A549 (cell line): Measurements from ENCODE around the gene ADAMTS13. TPM values are rescaled to one million over a fixed set of nuclear protein-coding genes. Genes with fewer than 3 reads are reported as not detected.

Experiments used
- ATAC-seq, 2 experiments: fragments of 200-7000 bp in 1 of 2; fragments of >200 bp in 1 of 2; cut with Nextera tagmentation in 1 of 2; cut with Tn5 transposase in 1 of 2; 3 replicates each; pipeline versions ENCODE4 v1.8.0 to v1.9.1; 2018 to 2020; ENCODE audit warnings: mild to moderate bottlenecking in 1 of 2, moderate library complexity in 1 of 2
- CTCF ChIA-PET: fragments of 300-600 bp; sonication (Branson Sonifier 250); formaldehyde crosslinking; extraction: SDS; loops from one replicate; lab custom pipeline; 2021; ENCODE audit warnings: antibody characterized with exemption, inconsistent platforms; lab: Yijun Ruan, JAX
- POLR2A ChIA-PET: fragments of 350-600 bp; formaldehyde crosslinking; extraction: SDS; loops from one replicate; lab custom pipeline; 2021; ENCODE audit warnings: antibody characterized with exemption, inconsistent platforms; lab: Yijun Ruan, JAX
- DNase-seq, 2 experiments: peaks; one replicate each; pipeline versions ENCODE4 v3.0.0 to v3.0.0-alpha.2; 2011 to 2016; ENCODE audit warnings: low read depth in 1 of 2, low spot score in 1 of 2
- FAIRE-seq: peaks from 2 replicates; lab custom pipeline; 2011; peaks lifted over from hg19 to GRCh38; lab: Jason Lieb, UNC
- H3K27ac ChIP-seq, 2 experiments: fragments of >200 bp; sonication (Bioruptor Twin); formaldehyde crosslinking; 3 replicates each; pipeline ENCODE4 v1.5.1; 2016 to 2017
- H3K4me1 ChIP-seq: fragments of >200 bp; sonication (Bioruptor Twin); formaldehyde crosslinking; 3 replicates; pipeline ENCODE4 v1.6.1; 2016
- H3K4me2 ChIP-seq: fragments of >200 bp; sonication (Bioruptor Twin); formaldehyde crosslinking; 3 replicates; pipeline ENCODE4 v1.6.1; 2016
- H3K4me3 ChIP-seq: fragments of >200 bp; sonication (Bioruptor Twin); formaldehyde crosslinking; 3 replicates; pipeline ENCODE4 v1.5.1; 2016
- H3K9me3 ChIP-seq: fragments of >200 bp; sonication (Bioruptor Twin); formaldehyde crosslinking; 3 replicates; pipeline ENCODE4 v1.6.1; 2016
- ATOH8 ChIP-seq: fragments of 250-450 bp; sonication (Bioruptor Pico); IDR thresholded peaks from 2 replicates; pipeline ENCODE4 v1.5.0; 2020; ENCODE audit warnings: low read depth, mild to moderate bottlenecking, moderate library complexity
- CBX2 ChIP-seq: fragments of 200-600 bp; sonication (generic); IDR thresholded peaks from 2 replicates; pipeline ENCODE4 v1.6.1; 2016; ENCODE audit warnings: low read depth, mild to moderate bottlenecking, borderline replicate concordance
- E2F6 ChIP-seq: IDR thresholded peaks from 2 replicates; pipeline ENCODE4 v1.6.1; 2012; ENCODE audit warnings: low read depth, borderline replicate concordance
- EHMT2 ChIP-seq: fragments of 200-600 bp; sonication (generic); IDR thresholded peaks from 2 replicates; pipeline ENCODE4 v1.6.1; 2016; ENCODE audit warnings: antibody characterized with exemption, low read depth, mild to moderate bottlenecking, moderate library complexity
- EP300 ChIP-seq, 2 experiments: fragments of >200 bp; sonication (Bioruptor Twin); formaldehyde crosslinking; IDR thresholded peaks; 2 replicates in 1 of 2; 3 replicates in 1 of 2; pipeline ENCODE4 v1.6.1; 2016 to 2017
- HES2 ChIP-seq: fragments of >200 bp; sonication (Bioruptor Twin); formaldehyde crosslinking; IDR thresholded peaks from 2 replicates; pipeline ENCODE4 v1.6.1; 2016
- HMGXB4 ChIP-seq: fragments of 250-450 bp; sonication (Bioruptor Pico); IDR thresholded peaks from 2 replicates; pipeline ENCODE4 v1.5.0; 2021; ENCODE audit warnings: mild to moderate bottlenecking, moderate library complexity, borderline replicate concordance
- HOXA7 ChIP-seq: fragments of 250-450 bp; sonication (Bioruptor Pico); IDR thresholded peaks from 2 replicates; pipeline ENCODE4 v1.5.0; 2020; ENCODE audit warnings: mild to moderate bottlenecking, moderate library complexity
- HOXB13 ChIP-seq: fragments of 250-450 bp; sonication (Bioruptor Pico); IDR thresholded peaks from 2 replicates; pipeline ENCODE4 v1.5.0; 2020; ENCODE audit warnings: low read depth, mild to moderate bottlenecking, moderate library complexity
- JUN ChIP-seq, 2 experiments: fragments of >200 bp; sonication (Bioruptor Twin); formaldehyde crosslinking; IDR thresholded peaks; 2 replicates in 1 of 2; 3 replicates in 1 of 2; pipeline ENCODE4 v1.6.1; 2016 to 2017
- KDM1A ChIP-seq: fragments of 200-600 bp; sonication (generic); IDR thresholded peaks from 2 replicates; pipeline ENCODE4 v1.6.1; 2016; ENCODE audit warnings: low read depth, mild to moderate bottlenecking
- KDM5A ChIP-seq: fragments of 200-600 bp; sonication (generic); IDR thresholded peaks from 2 replicates; pipeline ENCODE4 v1.6.1; 2016; ENCODE audit warnings: antibody characterized with exemption, mild to moderate bottlenecking
- MAX ChIP-seq: IDR thresholded peaks from 2 replicates; pipeline ENCODE4 v1.6.1; 2012
- NFE2L2 ChIP-seq: fragments of 150-350 bp; conservative IDR thresholded peaks from 2 replicates; pipeline ENCODE4 v1.6.1; 2014; ENCODE audit warnings: low read length
- NPAS2 ChIP-seq: fragments of 250-450 bp; sonication (Bioruptor Pico); IDR thresholded peaks from 2 replicates; pipeline ENCODE4 v1.8.0; 2022; ENCODE audit warnings: mild to moderate bottlenecking, moderate library complexity, borderline replicate concordance
- RAD21 ChIP-seq, 2 experiments: fragments of >200 bp in 1 of 2; sonication (Bioruptor Twin) in 1 of 2; formaldehyde crosslinking in 1 of 2; IDR thresholded peaks in 1 of 2; conservative IDR thresholded peaks in 1 of 2; 2 replicates in 1 of 2; 3 replicates in 1 of 2; pipeline ENCODE4 v1.6.1; 2012 to 2018; ENCODE audit warnings: inconsistent platforms in 1 of 2
- SREBF2 ChIP-seq: fragments of 450-650 bp; IDR thresholded peaks from 2 replicates; pipeline ENCODE4 v1.6.1; 2014; ENCODE audit warnings: mild to moderate bottlenecking, moderate library complexity
- ZC3H11A ChIP-seq: fragments of 450-650 bp; IDR thresholded peaks from 2 replicates; pipeline ENCODE4 v1.6.1; 2014; ENCODE audit warnings: antibody characterized with exemption, mild to moderate bottlenecking
- WGBS: methylation state at CpG from one replicate; pipeline ENCODE4 v1.1.6; 2017; ENCODE audit errors: missing lambda C conversion rate; 5-methylcytosine and 5-hydroxymethylcytosine counted together
- polyA plus RNA-seq, 4 experiments: library from polyadenylated mRNA; depleted of rRNA in 3 of 4; stranded (reverse); fragments of >200 nt; fragmentation: RNase III in 1 of 4; extraction: RNeasy Plus Mini Kit Qiagen cat#74134 plus additional on column Dnase treatment in 1 of 4; gene quantifications; 2 replicates in 3 of 4; 3 replicates in 1 of 4; pipeline ENCODE4 v1.2.3, GENCODE V29; 2011 to 2017

ADAMTS13 gene
- polyA plus RNA-seq, 2 of the 4 experiments (the other 2 are of a cell fraction), result 0.80 to 0.98 TPM

GRCh38 chr9:133476941-133477340 lies 54.8 kb downstream of the ADAMTS13 start:
- Histone ChIP-seq H3K9me3 (no peaks in the 10 kb centered on the region), H3K4me2 (no peak overlapping the region), H3K27ac (no peak overlapping the region), H3K4me3 (no peak overlapping the region), H3K4me1 (peaks cover 12% of the 10 kb centered on the region)
- ATAC-seq (no peak), DNase-seq (no peak), FAIRE-seq (no peak)
- ChIA-PET CTCF (interaction anchor here (1.0 to 1.5 kb wide), 3 partner anchors 8 to 330 kb away, joined by 3 to 4 read pairs (median 3); no protein-coding TSS in a partner anchor), POLR2A (no interaction called here)
- WGBS, result 79% methylated on average over 7 of the region's 21 CpGs
- TF ChIP-seq MAX, result no peak
- TF ChIP-seq HES2, result no peak
- TF ChIP-seq HOXB13 (CRISPR knock-in tag), result no peak
- TF ChIP-seq SREBF2, result no peak
- TF ChIP-seq HMGXB4 (CRISPR knock-in tag), result no peak
- TF ChIP-seq RAD21 (conservative IDR thresholded peaks at IDR 0.05 in 1 of 2, IDR thresholded peaks at IDR 0.05 in 1 of 2), result no peak
- TF ChIP-seq KDM1A, result no peak
- no peak for TF ChIP-seq KDM5A

GRCh38 chr9:133477461-133477860 lies 55.3 kb downstream of the ADAMTS13 start:
- POLR2A ChIA-PET, result interaction anchor here (2.2 kb wide), 1 partner anchor 9 kb away, joined by 7 read pairs; no protein-coding TSS in a partner anchor
- DNase-seq (no peak), ATAC-seq (no peak), FAIRE-seq (no peak)
- CTCF ChIA-PET, result interaction anchor here (0.7 to 2.3 kb wide), 5 partner anchors 8 to 73 kb away, joined by 3 to 11 read pairs (median 3); no protein-coding TSS in a partner anchor
- WGBS, result 98% methylated on average over 4 of the region's 4 CpGs
- Histone ChIP-seq H3K9me3 (no peaks in the 10 kb centered on the region), H3K4me1 (peaks cover 12% of the 10 kb centered on the region), H3K4me3 (no peak overlapping the region), H3K27ac (no peak overlapping the region), H3K4me2 (peak overlapping the region; percentile 78)
- TF ChIP-seq HOXA7, result no peak

GRCh38 chr9:133477992-133478850 lies 56.1 kb downstream of the ADAMTS13 start:
- TF ChIP-seq ZC3H11A, result no peak
- TF ChIP-seq MAX, result no peak
- TF ChIP-seq NPAS2 (CRISPR knock-in tag), result no peak
- TF ChIP-seq EHMT2, result no peak
- no peak for TF ChIP-seq CBX2
- no peak for TF ChIP-seq EP300 (IDR thresholded peaks at IDR 0.05)
- TF ChIP-seq NFE2L2, result no peak
- TF ChIP-seq RAD21 (conservative IDR thresholded peaks at IDR 0.05 in 1 of 2, IDR thresholded peaks at IDR 0.05 in 1 of 2), result no peak
- no peak for TF ChIP-seq E2F6
- TF ChIP-seq JUN (IDR thresholded peaks at IDR 0.05), result no peak
- TF ChIP-seq ATOH8 (CRISPR knock-in tag), result no peak
- TF ChIP-seq, all 56 proteins: peak for 0
- ChIA-PET POLR2A (interaction anchor here (1.0 to 2.2 kb wide), 5 partner anchors 9 to 448 kb away, joined by 3 to 14 read pairs (median 6); partner anchors contain the start of genes CACFD1 and GTF3C5), CTCF (interaction anchor here (0.7 to 2.3 kb wide), 6 partner anchors 7 to 119 kb away, joined by 3 to 11 read pairs (median 4); no protein-coding TSS in a partner anchor)
- Histone ChIP-seq H3K4me3 (peak overlapping the region; percentile 58), H3K9me3 (no peaks in the 10 kb centered on the region), H3K27ac (peak overlapping the region; percentile 73 to 96), H3K4me1 (peaks cover 12% of the 10 kb centered on the region), H3K4me2 (peak overlapping the region; percentile 78)
- DNase-seq (no peak), FAIRE-seq (no peak), ATAC-seq (peak; percentile 23 to 51)
- 35% methylated on average over 16 of the region's 17 CpGs for WGBS
